Activated CD8-positive, alpha-beta T cell treated with anti-CD3 and anti-CD28 coated beads, Interleukin-2, amount 10 ng/mL, durations not matched to agents 7 days and 5 days (primary cell): ENCODE data around the gene STK11. TPM values are rescaled to one million over a fixed set of nuclear protein-coding genes. Genes with fewer than 3 reads are reported as not detected.

Experiments
- ATAC-seq: fragments of 150-1000 bp; cut with Tn5 transposase; one replicate; pipeline ENCODE4 v1.10.0; 2021; ENCODE audit warnings: moderate library complexity
- CTCF ChIA-PET: fragments of 350-600 bp; sonication (Branson Sonifier 250); formaldehyde crosslinking; loops from one replicate; lab custom pipeline; 2021; ENCODE audit warnings: antibody characterized with exemption; lab: Charles Lee
- POLR2A ChIA-PET: fragments of 350-600 bp; sonication (Branson Sonifier 250); formaldehyde crosslinking; loops from one replicate; lab custom pipeline; 2021; ENCODE audit warnings: antibody characterized with exemption; lab: Charles Lee
- DNase-seq: peaks from one replicate; pipeline ENCODE4 v3.0.0-alpha.2; 2020
- H3K27ac Mint-ChIP-seq: one replicate; pipeline ENCODE4 v1.8.0; 2021; ENCODE audit warnings: mild to moderate bottlenecking, mixed read lengths
- H3K27me3 Mint-ChIP-seq: one replicate; pipeline ENCODE4 v1.8.0; 2021; ENCODE audit warnings: low read depth, mixed read lengths
- H3K36me3 Mint-ChIP-seq: one replicate; pipeline ENCODE4 v1.8.0; 2021; ENCODE audit warnings: low read depth, mixed read lengths
- H3K4me1 Mint-ChIP-seq: one replicate; pipeline ENCODE4 v1.8.0; 2021; ENCODE audit warnings: low read depth, mixed read lengths
- H3K4me3 Mint-ChIP-seq: one replicate; pipeline ENCODE4 v1.8.0; 2021; ENCODE audit warnings: mild to moderate bottlenecking, mixed read lengths
- H3K9me3 Mint-ChIP-seq: one replicate; pipeline ENCODE4 v1.8.0; 2022; ENCODE audit warnings: mixed read lengths; ENCODE audit not compliant: insufficient read depth
- total RNA-seq, 2 experiments: library from RNA; stranded (reverse); gene quantifications; one replicate each; pipeline ENCODE4 v1.2.3, GENCODE V29; 2021

The STK11 gene
- total RNA-seq, 2 experiments from 2014 or later: 68.8 to 70.8 TPM

DNA sequence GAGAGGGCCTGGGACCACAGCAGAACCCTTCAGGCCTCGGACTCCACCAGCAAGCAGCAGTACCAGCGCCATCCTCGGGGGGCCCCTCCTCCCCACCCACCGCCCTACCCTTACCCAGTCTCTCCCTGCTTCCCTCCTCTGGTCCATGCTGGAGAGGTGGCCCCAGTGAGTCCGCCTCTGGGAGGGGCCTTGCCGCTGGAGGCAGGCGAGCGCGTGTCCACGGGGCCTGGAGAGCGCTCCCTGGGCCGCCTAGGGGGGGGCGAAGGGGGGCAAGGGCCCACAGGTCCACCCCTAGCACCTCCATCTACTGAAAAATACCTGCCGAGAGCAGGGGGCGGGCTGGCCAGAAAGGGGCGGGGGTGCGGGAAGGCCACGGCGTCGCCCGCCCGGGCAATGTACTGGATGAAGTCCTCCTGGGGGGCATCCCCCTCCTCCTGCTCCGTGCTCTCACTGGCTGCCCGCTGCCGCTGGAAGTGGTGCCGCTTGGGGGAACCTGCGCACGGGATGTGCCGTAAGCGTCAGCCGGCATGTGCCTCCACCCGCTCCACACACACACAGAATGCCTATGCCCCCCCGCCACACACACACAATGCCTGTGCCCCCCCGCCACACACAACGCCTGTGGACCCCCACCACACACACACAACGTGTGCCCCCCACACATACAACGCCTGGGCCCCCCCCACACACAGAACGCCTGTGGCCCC lies 25.4 kb downstream of the STK11 start:
- H3K36me3 Mint-ChIP-seq: peaks cover 9% of the 10 kb centered on the region
- H3K27ac Mint-ChIP-seq: no peak overlapping the region
- H3K4me3 Mint-ChIP-seq: no peak overlapping the region
- CTCF ChIA-PET: no interaction called here
- POLR2A ChIA-PET: no interaction called here
- H3K27me3 Mint-ChIP-seq: peaks cover 1% of the 10 kb centered on the region
- no peaks in the 10 kb centered on the region for H3K4me1 Mint-ChIP-seq
- no peaks in the 10 kb centered on the region for H3K9me3 Mint-ChIP-seq
- DNase-seq (no peak), ATAC-seq (no peak)

- no peaks in the 10 kb centered on the region for H3K4me1 Mint-ChIP-seq
- ChIA-PET CTCF (interaction anchor here (0.8 kb wide), 1 partner anchor 12 kb away, joined by 3 read pairs; no protein-coding TSS in a partner anchor), POLR2A (no interaction called here)
- no peak overlapping the region for H3K27ac Mint-ChIP-seq
- peaks cover 6% of the 10 kb centered on the region for H3K36me3 Mint-ChIP-seq
- no peak overlapping the region for H3K4me3 Mint-ChIP-seq
- DNase-seq (no peak), ATAC-seq (no peak)
- H3K9me3 Mint-ChIP-seq: no peaks in the 10 kb centered on the region
- peaks cover 2% of the 10 kb centered on the region for H3K27me3 Mint-ChIP-seq
Observed at GRCh38 chr19:1231729-1232637, 26.4 kb downstream of the STK11 start.

DNA sequence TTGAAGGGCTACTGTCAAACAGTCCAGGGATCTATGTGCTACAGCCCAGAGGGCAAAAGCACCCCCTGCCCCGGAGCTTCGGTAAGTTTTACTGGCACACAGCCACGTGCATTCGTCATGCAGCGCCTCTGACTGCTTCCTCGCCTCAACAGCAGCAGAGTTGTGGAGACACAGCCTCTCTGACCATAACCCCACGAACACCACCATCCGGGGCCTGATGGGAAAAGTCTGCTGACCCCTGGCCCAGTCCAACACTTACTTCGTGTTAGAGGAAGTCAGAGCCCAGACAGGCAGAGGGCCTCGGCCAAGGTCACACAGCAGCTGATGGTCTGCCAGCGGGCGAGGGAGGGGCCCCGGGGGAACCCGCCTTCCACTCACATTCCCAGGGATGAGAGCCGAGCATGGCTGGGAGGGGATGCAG lies 27.1 kb downstream of the STK11 start:
- POLR2A ChIA-PET: no interaction called here
- H3K27ac Mint-ChIP-seq: no peak overlapping the region
- H3K36me3 Mint-ChIP-seq: peaks cover 3% of the 10 kb centered on the region
- ATAC-seq (no peak), DNase-seq (no peak)
- CTCF ChIA-PET: interaction anchor here (0.8 kb wide), 1 partner anchor 12 kb away, joined by 3 read pairs; no protein-coding TSS in a partner anchor
- H3K9me3 Mint-ChIP-seq: no peaks in the 10 kb centered on the region
- no peak overlapping the region for H3K4me3 Mint-ChIP-seq
- no peaks in the 10 kb centered on the region for H3K4me1 Mint-ChIP-seq
- H3K27me3 Mint-ChIP-seq: peaks cover 5% of the 10 kb centered on the region

DNA sequence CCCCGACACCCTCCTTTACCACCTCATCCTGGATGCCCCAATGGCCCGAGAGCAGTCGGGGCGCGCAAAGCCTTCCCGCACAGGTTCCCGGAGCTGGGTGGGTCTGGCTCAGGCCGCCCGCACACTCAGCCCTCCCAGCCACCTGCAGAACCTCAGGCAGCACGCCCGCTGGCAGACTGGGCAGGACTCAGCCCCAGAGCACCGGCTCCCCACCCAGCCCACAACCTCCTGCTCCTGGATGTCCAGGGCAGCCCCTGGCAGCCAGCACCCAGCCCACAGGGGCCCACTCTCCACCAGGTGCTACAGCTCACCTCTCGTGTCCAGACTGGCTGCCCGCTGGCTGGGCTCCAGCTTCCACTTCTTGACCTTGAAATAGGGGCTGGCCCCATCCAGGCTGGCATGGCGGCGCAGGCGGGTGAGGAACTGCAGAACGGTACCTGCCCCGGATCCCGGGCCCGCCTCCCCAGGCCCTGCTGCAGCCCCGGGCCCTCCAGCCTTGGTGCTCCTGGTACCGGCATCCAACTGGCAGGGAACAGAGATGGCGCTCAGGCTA lies 27.6 kb downstream of the STK11 start:
- ATAC-seq: no peak
- no peak overlapping the region for H3K27ac Mint-ChIP-seq
- peaks cover under 1% of the 10 kb centered on the region for H3K4me1 Mint-ChIP-seq
- no peak for DNase-seq
- ChIA-PET POLR2A (no interaction called here), CTCF (no interaction called here)
- H3K9me3 Mint-ChIP-seq: no peaks in the 10 kb centered on the region
- H3K36me3 Mint-ChIP-seq: peaks cover under 1% of the 10 kb centered on the region
- H3K27me3 Mint-ChIP-seq: peaks cover 6% of the 10 kb centered on the region
- H3K4me3 Mint-ChIP-seq: no peak overlapping the region

- peaks cover 14% of the 10 kb centered on the region for H3K27me3 Mint-ChIP-seq
- ChIA-PET CTCF (no interaction called here), POLR2A (no interaction called here)
Observed at GRCh38 chr19:1234051-1234954, 28.7 kb downstream of the STK11 start.

GRCh38 chr19:1234955-1235380 lies 29.4 kb downstream of the STK11 start:
- Mint-ChIP-seq H3K27ac (no peak overlapping the region), H3K4me3 (no peak overlapping the region)

More at GRCh38 chr19:1234051-1234954, 28.7 kb downstream of the STK11 start:
- H3K36me3 Mint-ChIP-seq: no peaks in the 10 kb centered on the region
- ATAC-seq (no peak), DNase-seq (no peak)
- no peaks in the 10 kb centered on the region for H3K9me3 Mint-ChIP-seq
- peaks cover 8% of the 10 kb centered on the region for H3K4me1 Mint-ChIP-seq
- no peak overlapping the region for H3K27ac Mint-ChIP-seq
- H3K4me3 Mint-ChIP-seq: no peak overlapping the region

GRCh38 chr19:1235625-1236538 lies 30.3 kb downstream of the STK11 start:
- ChIA-PET CTCF (interaction anchor here (1.2 kb wide), 1 partner anchor 122 kb away, joined by 4 read pairs; no protein-coding TSS in a partner anchor), POLR2A (no interaction called here)
- Mint-ChIP-seq H3K4me1 (peaks cover 11% of the 10 kb centered on the region), H3K9me3 (no peaks in the 10 kb centered on the region), H3K27me3 (peaks cover 17% of the 10 kb centered on the region), H3K27ac (no peak overlapping the region), H3K36me3 (no peaks in the 10 kb centered on the region), H3K4me3 (no peak overlapping the region)
- ATAC-seq (no peak), DNase-seq (no peak)

More at GRCh38 chr19:1234955-1235380, 29.4 kb downstream of the STK11 start:
- no peak for DNase-seq
- H3K9me3 Mint-ChIP-seq: no peaks in the 10 kb centered on the region
- peaks cover 8% of the 10 kb centered on the region for H3K4me1 Mint-ChIP-seq
- ChIA-PET POLR2A (no interaction called here), CTCF (no interaction called here)
- no peaks in the 10 kb centered on the region for H3K36me3 Mint-ChIP-seq
- H3K27me3 Mint-ChIP-seq: peaks cover 17% of the 10 kb centered on the region
- no peak for ATAC-seq

- ATAC-seq: no peak
- H3K27me3 Mint-ChIP-seq: peaks cover 17% of the 10 kb centered on the region
- peaks cover 18% of the 10 kb centered on the region for H3K4me1 Mint-ChIP-seq
- POLR2A ChIA-PET: no interaction called here
- no peak overlapping the region for H3K4me3 Mint-ChIP-seq
- no peak for DNase-seq
- H3K36me3 Mint-ChIP-seq: no peaks in the 10 kb centered on the region
- H3K9me3 Mint-ChIP-seq: no peaks in the 10 kb centered on the region
- no peak overlapping the region for H3K27ac Mint-ChIP-seq
- CTCF ChIA-PET: interaction anchor here (1.2 kb wide), 1 partner anchor 123 kb away, joined by 4 read pairs; no protein-coding TSS in a partner anchor
Observed at GRCh38 chr19:1236576-1236975, 31.0 kb downstream of the STK11 start.

DNA sequence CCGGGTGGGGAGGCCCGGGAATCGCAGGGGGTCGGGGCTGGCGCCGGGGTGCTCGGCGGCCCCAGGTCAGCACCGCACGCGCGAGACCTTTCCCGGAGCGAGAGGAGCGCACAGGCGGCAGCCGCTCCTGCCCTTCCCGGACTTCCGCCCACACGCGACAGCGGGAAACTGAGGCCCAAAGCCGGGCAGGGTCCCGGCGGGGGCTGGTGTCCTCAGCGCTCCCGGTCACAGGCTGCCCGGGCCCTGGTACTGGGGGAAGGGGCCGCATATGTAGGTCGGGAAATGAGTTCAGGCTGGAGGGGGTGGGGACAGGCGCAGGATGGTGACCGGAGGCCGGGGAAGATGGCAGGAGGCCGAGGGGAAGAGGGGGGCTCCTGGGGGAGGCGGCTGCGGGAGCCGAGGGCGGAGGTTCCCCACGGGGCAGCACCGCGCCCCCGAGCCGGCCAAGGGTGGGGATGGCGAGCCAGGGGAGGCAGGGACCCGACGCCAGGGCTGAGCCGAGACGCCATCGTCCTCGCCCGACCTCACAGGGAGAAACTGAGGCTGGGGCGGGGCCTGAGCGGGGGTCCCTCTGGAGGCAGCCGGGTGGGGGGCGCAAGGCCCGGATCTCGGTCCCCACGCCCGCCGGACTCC lies 31.6 kb downstream of the STK11 start:
- H3K4me1 Mint-ChIP-seq: peaks cover 18% of the 10 kb centered on the region
- H3K36me3 Mint-ChIP-seq: no peaks in the 10 kb centered on the region
- no peak for ATAC-seq
- no peak for DNase-seq
- ChIA-PET CTCF (interaction anchor here (1.2 kb wide), 1 partner anchor 124 kb away, joined by 4 read pairs; no protein-coding TSS in a partner anchor), POLR2A (no interaction called here)
- peaks cover 17% of the 10 kb centered on the region for H3K27me3 Mint-ChIP-seq
- no peak overlapping the region for H3K4me3 Mint-ChIP-seq
- no peaks in the 10 kb centered on the region for H3K9me3 Mint-ChIP-seq
- H3K27ac Mint-ChIP-seq: no peak overlapping the region
